Osteoblast (primary cell): ENCODE results near the gene KIFC1. TPM values are rescaled to one million over a fixed set of nuclear protein-coding genes. Genes with fewer than 3 reads are reported as not detected.

Experiments used
- DNase-seq: peaks from one replicate; pipeline ENCODE4 v3.0.0; 2011; ENCODE audit warnings: low spot score, mixed read lengths; ENCODE audit not compliant: insufficient read length; ENCODE audit errors: missing footprints
- H2AFZ ChIP-seq: 2 replicates; pipeline ENCODE4 v1.6.0; 2011; ENCODE audit warnings: mild to moderate bottlenecking, low read length
- H3K27ac ChIP-seq: 2 replicates; pipeline ENCODE4 v1.5.1; 2011; ENCODE audit warnings: mild to moderate bottlenecking, low read depth, low read length, moderate library complexity
- H3K27me3 ChIP-seq: 2 replicates; pipeline ENCODE4 v1.6.0; 2012; ENCODE audit warnings: mild to moderate bottlenecking, control low read depth, inconsistent platforms, low read length, moderate library complexity; ENCODE audit not compliant: insufficient read depth
- H3K36me3 ChIP-seq: 2 replicates; pipeline ENCODE4 v1.5.1; 2011; ENCODE audit warnings: mild to moderate bottlenecking, low read length, control low read depth, moderate library complexity; ENCODE audit not compliant: insufficient read depth
- H3K4me1 ChIP-seq: 2 replicates; pipeline ENCODE4 v1.5.1; 2011; ENCODE audit warnings: mild to moderate bottlenecking, low read length, control low read depth, moderate library complexity; ENCODE audit not compliant: insufficient read depth
- H3K4me2 ChIP-seq: 2 replicates; pipeline ENCODE4 v1.6.0; 2011; ENCODE audit warnings: mild to moderate bottlenecking, low read length; ENCODE audit not compliant: insufficient read depth
- H3K4me3 ChIP-seq: fragments of 200-600 bp; sonication (generic); 3 replicates; pipeline ENCODE4 v1.5.1; 2012; ENCODE audit warnings: mild to moderate bottlenecking, low read length, inconsistent platforms; ENCODE audit not compliant: insufficient read depth
- H3K79me2 ChIP-seq: 2 replicates; pipeline ENCODE4 v1.6.0; 2012; ENCODE audit warnings: mild to moderate bottlenecking, low read length, control low read depth, inconsistent platforms; ENCODE audit not compliant: insufficient read depth
- H3K9me3 ChIP-seq: 2 replicates; pipeline ENCODE4 v1.5.1; 2011; ENCODE audit warnings: low read depth, low read length, control low read depth
- H4K20me1 ChIP-seq: 2 replicates; pipeline ENCODE4 v1.6.0; 2012; ENCODE audit warnings: mild to moderate bottlenecking, low read length, control low read depth; ENCODE audit not compliant: insufficient read depth
- CTCF ChIP-seq: IDR thresholded peaks from 2 replicates; pipeline ENCODE4 v1.5.1; 2011; ENCODE audit warnings: mild to moderate bottlenecking, low read depth, low read length, moderate library complexity; ENCODE audit errors: extremely low read depth
- small RNA-seq: library from RNA; depleted of rRNA; stranded (forward); fragments of <200 nt; gene quantifications from one replicate; pipeline ENCODE3, GENCODE V24; 2012
- total RNA-seq: library from RNA; depleted of rRNA; stranded (reverse); fragments of >200 nt; gene quantifications from 2 replicates; pipeline ENCODE4 v1.2.3, GENCODE V29; 2012

Gene KIFC1
- total RNA-seq, 1 donor: 4.0 TPM

DNA sequence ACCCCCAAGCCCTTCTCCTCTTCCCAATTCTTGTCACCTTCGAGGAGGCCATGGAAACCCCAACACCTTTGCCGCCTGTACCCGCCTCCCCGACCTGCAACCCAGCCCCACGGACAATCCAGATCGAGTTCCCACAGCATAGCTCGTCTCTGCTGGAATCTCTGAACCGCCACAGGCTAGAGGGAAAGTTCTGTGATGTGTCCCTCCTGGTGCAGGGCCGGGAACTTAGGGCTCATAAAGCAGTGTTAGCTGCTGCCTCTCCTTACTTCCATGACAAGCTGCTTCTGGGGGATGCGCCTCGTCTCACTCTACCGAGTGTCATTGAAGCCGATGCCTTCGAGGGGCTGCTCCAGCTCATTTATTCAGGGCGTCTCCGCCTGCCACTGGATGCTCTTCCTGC, 63.4 kb downstream of the KIFC1 start:
- Histone ChIP-seq H3K4me1 (peaks cover 13% of the 10 kb centered on the region), H4K20me1 (no peaks in the 10 kb centered on the region), H3K36me3 (peaks cover 11% of the 10 kb centered on the region), H3K79me2 (peaks cover 32% of the 10 kb centered on the region), H3K9me3 (no peaks in the 10 kb centered on the region), H3K27me3 (no peaks in the 10 kb centered on the region), H3K27ac (no peak overlapping the region), H2AFZ (peak overlapping the region; percentile 92), H3K4me3 (peak overlapping the region; percentile 98), H3K4me2 (peak overlapping the region; percentile 97)
- no peak for TF ChIP-seq CTCF
- DNase-seq: peak; percentile 65

GRCh38 chr6:33456156-33456555, 64.5 kb downstream of the KIFC1 start:
- Histone ChIP-seq H4K20me1 (no peaks in the 10 kb centered on the region), H3K4me3 (no peak overlapping the region), H3K4me2 (no peak overlapping the region), H3K36me3 (peaks cover 11% of the 10 kb centered on the region), H3K4me1 (peaks cover 13% of the 10 kb centered on the region), H3K79me2 (peaks cover 32% of the 10 kb centered on the region), H3K9me3 (no peaks in the 10 kb centered on the region), H2AFZ (no peak overlapping the region), H3K27me3 (no peaks in the 10 kb centered on the region), H3K27ac (no peak overlapping the region)
- peak; percentile 8 for DNase-seq
- TF ChIP-seq CTCF: no peak

- no peak overlapping the region for H3K27ac ChIP-seq
- peaks cover 11% of the 10 kb centered on the region for H3K36me3 ChIP-seq
- peaks cover 10% of the 10 kb centered on the region for H3K4me1 ChIP-seq
- H2AFZ ChIP-seq: no peak overlapping the region
- no peaks in the 10 kb centered on the region for H3K27me3 ChIP-seq
- H3K9me3 ChIP-seq: no peaks in the 10 kb centered on the region
- no peak for TF ChIP-seq CTCF
- DNase-seq: no peak
- H3K79me2 ChIP-seq: peaks cover 23% of the 10 kb centered on the region
- H3K4me3 ChIP-seq: no peak overlapping the region
- no peaks in the 10 kb centered on the region for H4K20me1 ChIP-seq
- H3K4me2 ChIP-seq: no peak overlapping the region
Measured at GRCh38 chr6:33458676-33459075, 67.1 kb downstream of the KIFC1 start.

DNA sequence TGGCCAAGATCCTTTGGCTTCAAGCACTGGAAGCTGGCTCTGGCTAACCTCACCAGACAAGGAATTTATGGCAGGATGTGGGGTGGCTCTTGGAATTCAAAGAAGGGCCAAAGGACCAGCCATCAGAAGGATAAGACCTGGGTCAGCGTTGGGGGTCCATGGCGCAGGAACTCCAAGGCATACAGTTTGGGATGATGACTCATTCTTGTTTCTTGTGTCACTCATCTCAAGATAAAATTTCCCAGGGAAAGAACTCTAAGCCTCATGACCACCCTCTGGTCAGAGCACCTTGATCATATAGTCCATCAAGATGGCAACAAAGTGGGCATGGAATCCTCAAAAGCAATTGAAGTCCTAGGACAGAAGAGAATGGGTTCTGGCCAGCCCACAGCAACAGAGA, 67.6 kb downstream of the KIFC1 start:
- H3K4me2 ChIP-seq: no peak overlapping the region
- no peak for DNase-seq
- peaks cover 11% of the 10 kb centered on the region for H3K36me3 ChIP-seq
- H3K9me3 ChIP-seq: no peaks in the 10 kb centered on the region
- peaks cover 9% of the 10 kb centered on the region for H3K4me1 ChIP-seq
- no peaks in the 10 kb centered on the region for H3K27me3 ChIP-seq
- peaks cover 20% of the 10 kb centered on the region for H3K79me2 ChIP-seq
- H3K27ac ChIP-seq: no peak overlapping the region
- H4K20me1 ChIP-seq: no peaks in the 10 kb centered on the region
- no peak for TF ChIP-seq CTCF
- no peak overlapping the region for H3K4me3 ChIP-seq
- H2AFZ ChIP-seq: no peak overlapping the region

Small RNAs within 50 kb of the gene (small RNA-seq; reads per million reads assigned to genes)
- gene RPL35AP4: not detected
- not detected for gene ZBTB9

Other genes starting within 250 kb of the KIFC1 start
- 1.8 TPM in 2 replicates for gene COL11A2, start 199.4 kb upstream of the KIFC1 start, total RNA-seq
- 19.2 and 20.9 TPM in 2 replicates for gene RXRB, start 191.2 kb upstream of the KIFC1 start, total RNA-seq
- gene SLC39A7, start 191.0 kb upstream of the KIFC1 start, total RNA-seq: 108 and 109 TPM in 2 replicates
- gene HSD17B8, start 187.2 kb upstream of the KIFC1 start, total RNA-seq: 2.7 and 3.3 TPM in 2 replicates
- gene RING1, start 183.3 kb upstream of the KIFC1 start, total RNA-seq: 34.0 and 34.2 TPM in 2 replicates
- 41.3 and 42.7 TPM in 2 replicates for gene VPS52, start 119.9 kb upstream of the KIFC1 start, total RNA-seq
- gene RPS18, start 119.7 kb upstream of the KIFC1 start, total RNA-seq: 1,994 and 2,278 TPM in 2 replicates
- 3.8 and 4.3 TPM in 2 replicates for gene B3GALT4, start 114.7 kb upstream of the KIFC1 start, total RNA-seq
- 85.7 and 86.9 TPM in 2 replicates for gene WDR46, start 102.6 kb upstream of the KIFC1 start, total RNA-seq
- 14.1 and 15.9 TPM in 2 replicates for gene PFDN6, start 102.2 kb upstream of the KIFC1 start, total RNA-seq
- 33.9 and 35.5 TPM in 2 replicates for gene RGL2, start 92.9 kb upstream of the KIFC1 start, total RNA-seq
- 90.2 and 92.6 TPM in 2 replicates for gene TAPBP, start 77.7 kb upstream of the KIFC1 start, total RNA-seq
- gene ZBTB22, start 74.1 kb upstream of the KIFC1 start, total RNA-seq: 18.6 and 19.5 TPM in 2 replicates
- 32.7 and 39.4 TPM in 2 replicates for gene DAXX, start 68.9 kb upstream of the KIFC1 start, total RNA-seq
- 25.9 and 30.8 TPM in 2 replicates for gene PHF1, start 19.2 kb downstream of the KIFC1 start, total RNA-seq
- gene CUTA, start 26.3 kb downstream of the KIFC1 start, total RNA-seq: 89.3 and 122 TPM in 2 replicates
- gene SYNGAP1, start 28.2 kb downstream of the KIFC1 start, total RNA-seq: 6.9 and 8.8 TPM in 2 replicates
- gene ZBTB9, start 62.8 kb downstream of the KIFC1 start, total RNA-seq: 4.1 and 4.7 TPM in 2 replicates
- gene BAK1, start 188.5 kb downstream of the KIFC1 start, total RNA-seq: 13.3 and 13.8 TPM in 2 replicates
- 46.7 and 52.2 TPM in 2 replicates for gene ITPR3, start 229.5 kb downstream of the KIFC1 start, total RNA-seq